Smooth muscle cell (in vitro differentiated cells): ENCODE results near the gene TLL1. TPM values are rescaled to one million over a fixed set of nuclear protein-coding genes. Genes with fewer than 3 reads are reported as not detected.

Experiments used
- DNase-seq: peaks from one replicate; lab custom pipeline; 2025; ENCODE audit not compliant: unreplicated experiment; lab: John Stamatoyannopoulos, UW
- H2AFZ ChIP-seq: fragments of 200-600 bp; sonication (generic); 2 replicates; pipeline ENCODE4 v1.6.0; 2016; ENCODE audit warnings: antibody characterized with exemption, low read depth, mild to moderate bottlenecking
- H3F3A ChIP-seq: fragments of 200-600 bp; sonication (generic); 2 replicates; pipeline ENCODE4 v1.6.0; 2017; ENCODE audit warnings: antibody characterized with exemption, low read depth
- H3K27ac ChIP-seq: fragments of 200-600 bp; sonication (generic); 2 replicates; pipeline ENCODE4 v1.5.1; 2016; ENCODE audit warnings: low read depth, mild to moderate bottlenecking
- H3K27me3 ChIP-seq: fragments of 200-600 bp; sonication (generic); 2 replicates; pipeline ENCODE4 v1.6.1; 2016; ENCODE audit warnings: low read depth, mild to moderate bottlenecking
- H3K36me3 ChIP-seq: fragments of 200-600 bp; sonication (generic); 2 replicates; pipeline ENCODE4 v1.5.1; 2016; ENCODE audit warnings: low read depth
- H3K4me1 ChIP-seq: fragments of 200-600 bp; sonication (generic); 2 replicates; pipeline ENCODE4 v1.5.1; 2016; ENCODE audit warnings: low read depth
- H3K4me2 ChIP-seq: fragments of 200-600 bp; sonication (generic); 2 replicates; pipeline ENCODE4 v1.6.0; 2016; ENCODE audit warnings: mild to moderate bottlenecking
- H3K4me3 ChIP-seq: fragments of 200-600 bp; sonication (generic); 2 replicates; pipeline ENCODE4 v1.5.1; 2016; ENCODE audit warnings: mild to moderate bottlenecking
- H3K79me2 ChIP-seq: fragments of 200-600 bp; sonication (generic); 2 replicates; pipeline ENCODE4 v1.6.0; 2016; ENCODE audit warnings: low read depth, mild to moderate bottlenecking
- H3K9ac ChIP-seq: fragments of 200-600 bp; sonication (generic); 2 replicates; pipeline ENCODE4 v1.6.0; 2016; ENCODE audit warnings: low read depth
- H3K9me3 ChIP-seq: fragments of 200-600 bp; sonication (generic); replicated peaks from 2 replicates; pipeline ENCODE4 v1.5.1; 2016; ENCODE audit warnings: low read depth
- H4K20me1 ChIP-seq: fragments of 200-600 bp; sonication (generic); 2 replicates; pipeline ENCODE4 v1.6.0; 2016; ENCODE audit warnings: low read depth
- WGBS: methylation state at CpG from one replicate; pipeline ENCODE4 v1.1.7; 2016; ENCODE audit warnings: low lambda C conversion rate; 5-methylcytosine and 5-hydroxymethylcytosine counted together
- polyA plus RNA-seq: library from polyadenylated mRNA; unstranded; fragments of >200 nt; fragmentation: Nextera tagmentation; extraction: Ambion mirVana; gene quantifications from 2 replicates; pipeline ENCODE4 v1.2.1, GENCODE V29; 2016
- total RNA-seq: library from RNA; depleted of rRNA; stranded (reverse); fragments of >200 nt; gene quantifications from 2 replicates; pipeline ENCODE4 v1.2.3, GENCODE V29; 2014
- TF ChIP-seq, protein P1 (sequence below): fragments of 200-600 bp; sonication (generic); IDR thresholded peaks from 2 replicates; pipeline ENCODE4 v1.5.1; 2017; ENCODE audit warnings: borderline replicate concordance, mild to moderate bottlenecking, antibody characterized with exemption; ENCODE audit not compliant: insufficient read depth, poor library complexity, severe bottlenecking

The TLL1 gene
- total and polyA plus RNA-seq, 2 experiments from 2014 or later: 0.16 to 13.6 TPM

DNA sequence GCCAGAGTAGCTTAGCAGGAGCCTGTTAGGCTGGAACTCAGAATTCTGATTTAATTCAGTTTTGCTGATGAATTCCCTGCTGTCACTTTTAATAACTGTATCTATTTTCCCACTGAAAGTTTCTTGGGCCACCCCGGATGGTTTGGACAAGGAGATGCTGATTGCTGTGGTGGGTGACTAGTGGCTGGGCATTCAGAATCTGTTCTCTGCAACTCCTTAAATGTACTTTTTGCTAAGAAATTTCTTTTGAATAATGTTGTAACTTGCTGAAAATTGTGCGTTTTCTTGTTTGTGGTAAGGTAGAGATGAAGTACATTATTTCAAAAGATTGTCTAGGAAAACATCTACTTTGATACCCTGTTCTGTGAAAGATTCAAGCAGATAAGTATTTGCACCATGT lies 2.4 kb downstream of the TLL1 start:
- TF ChIP-seq, protein P1, sequence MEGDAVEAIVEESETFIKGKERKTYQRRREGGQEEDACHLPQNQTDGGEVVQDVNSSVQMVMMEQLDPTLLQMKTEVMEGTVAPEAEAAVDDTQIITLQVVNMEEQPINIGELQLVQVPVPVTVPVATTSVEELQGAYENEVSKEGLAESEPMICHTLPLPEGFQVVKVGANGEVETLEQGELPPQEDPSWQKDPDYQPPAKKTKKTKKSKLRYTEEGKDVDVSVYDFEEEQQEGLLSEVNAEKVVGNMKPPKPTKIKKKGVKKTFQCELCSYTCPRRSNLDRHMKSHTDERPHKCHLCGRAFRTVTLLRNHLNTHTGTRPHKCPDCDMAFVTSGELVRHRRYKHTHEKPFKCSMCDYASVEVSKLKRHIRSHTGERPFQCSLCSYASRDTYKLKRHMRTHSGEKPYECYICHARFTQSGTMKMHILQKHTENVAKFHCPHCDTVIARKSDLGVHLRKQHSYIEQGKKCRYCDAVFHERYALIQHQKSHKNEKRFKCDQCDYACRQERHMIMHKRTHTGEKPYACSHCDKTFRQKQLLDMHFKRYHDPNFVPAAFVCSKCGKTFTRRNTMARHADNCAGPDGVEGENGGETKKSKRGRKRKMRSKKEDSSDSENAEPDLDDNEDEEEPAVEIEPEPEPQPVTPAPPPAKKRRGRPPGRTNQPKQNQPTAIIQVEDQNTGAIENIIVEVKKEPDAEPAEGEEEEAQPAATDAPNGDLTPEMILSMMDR: no peak
- Histone ChIP-seq H3K9me3 (no peaks in the 10 kb centered on the region), H3K27ac (no peak overlapping the region), H3K36me3 (no peaks in the 10 kb centered on the region), H3K79me2 (no peaks in the 10 kb centered on the region), H3K9ac (no peak overlapping the region), H3F3A (no peaks in the 10 kb centered on the region), H3K4me2 (peak overlapping the region; percentile 99), H3K4me1 (peaks cover 17% of the 10 kb centered on the region), H4K20me1 (no peaks in the 10 kb centered on the region), H3K4me3 (no peak overlapping the region), H3K27me3 (peaks cover 66% of the 10 kb centered on the region), H2AFZ (no peak overlapping the region)
- WGBS: 87% methylated on average over 2 of the region's 2 CpGs
- no peak for DNase-seq

DNA sequence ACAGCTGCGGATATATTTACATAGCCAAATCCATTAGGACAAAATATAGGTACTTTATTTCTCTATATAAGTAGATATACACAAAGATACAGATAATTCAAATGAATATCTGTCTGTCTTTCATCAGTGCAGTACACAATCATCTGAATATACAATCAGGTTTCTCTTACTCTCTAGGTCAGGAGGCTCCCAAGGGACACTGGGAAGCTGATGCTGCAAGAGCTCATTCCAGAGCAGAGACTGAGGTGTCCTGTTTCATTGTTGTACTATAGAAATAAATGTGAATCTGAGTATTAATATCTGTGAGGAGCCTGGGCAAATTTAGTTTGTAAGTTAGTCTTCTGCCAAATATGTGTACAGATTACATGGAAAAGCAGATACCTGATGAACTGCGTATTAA lies 4.2 kb downstream of the TLL1 start:
- 97% methylated on average over 2 of the region's 2 CpGs for WGBS
- Histone ChIP-seq H3K9me3 (no peaks in the 10 kb centered on the region), H3K36me3 (no peaks in the 10 kb centered on the region), H3K4me3 (no peak overlapping the region), H3F3A (no peaks in the 10 kb centered on the region), H4K20me1 (no peaks in the 10 kb centered on the region), H3K9ac (no peak overlapping the region), H3K4me2 (no peak overlapping the region), H3K27me3 (peaks cover 47% of the 10 kb centered on the region), H3K4me1 (peaks cover 15% of the 10 kb centered on the region), H3K27ac (no peak overlapping the region), H2AFZ (no peak overlapping the region), H3K79me2 (no peaks in the 10 kb centered on the region)
- TF ChIP-seq, protein P1: no peak
- no peak for DNase-seq

DNA sequence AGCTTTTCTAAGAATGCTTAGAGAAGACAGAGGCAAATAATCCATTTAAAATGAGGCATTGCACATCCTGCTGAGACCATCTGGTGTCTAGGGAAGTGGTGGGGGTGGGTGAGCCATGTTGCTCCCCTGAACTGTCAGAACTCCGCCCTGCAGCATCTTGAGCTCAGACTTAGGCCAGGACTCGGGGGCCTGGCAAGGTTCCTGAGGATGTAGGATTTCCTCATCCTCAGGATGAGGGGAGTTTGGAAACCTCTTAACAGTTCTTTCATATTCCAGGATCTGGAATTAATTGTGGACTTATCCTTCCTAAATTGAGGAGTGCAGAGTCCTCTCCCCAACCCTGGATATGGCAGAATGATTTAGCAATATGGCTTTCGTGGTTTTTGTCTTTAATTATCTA lies 6.6 kb downstream of the TLL1 start:
- Histone ChIP-seq H3K4me3 (no peak overlapping the region), H3K27me3 (peaks cover 25% of the 10 kb centered on the region), H3K9me3 (no peaks in the 10 kb centered on the region), H3K27ac (no peak overlapping the region), H3K4me2 (no peak overlapping the region), H2AFZ (no peak overlapping the region), H4K20me1 (no peaks in the 10 kb centered on the region), H3K36me3 (no peaks in the 10 kb centered on the region), H3K9ac (no peak overlapping the region), H3F3A (no peaks in the 10 kb centered on the region), H3K79me2 (no peaks in the 10 kb centered on the region), H3K4me1 (peaks cover under 1% of the 10 kb centered on the region)
- DNase-seq: no peak
- TF ChIP-seq, protein P1: no peak
- WGBS: 92% methylated on average over 3 of the region's 3 CpGs

DNA sequence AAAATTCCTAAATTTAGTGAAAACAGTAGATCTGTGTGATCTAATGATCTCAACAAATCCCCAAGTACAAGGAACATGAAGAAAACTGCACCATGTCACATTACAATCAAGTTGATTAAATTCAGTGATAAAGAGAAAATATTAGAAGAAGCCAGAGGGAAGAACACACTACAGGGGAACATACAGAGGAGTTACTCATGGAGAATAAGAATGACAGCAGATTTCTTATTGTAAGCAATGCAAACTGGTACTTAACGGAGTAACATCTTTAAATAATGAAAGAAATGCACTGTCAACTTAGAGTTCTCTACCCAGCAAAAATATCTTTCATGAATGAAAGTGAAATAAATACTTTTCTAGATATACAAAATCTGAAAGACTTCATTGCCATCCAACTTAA lies 21.1 kb downstream of the TLL1 start:
- WGBS: 96% methylated on average over 1 of the region's 1 CpG
- Histone ChIP-seq H3K9ac (no peak overlapping the region), H3K27me3 (no peaks in the 10 kb centered on the region), H3K79me2 (no peaks in the 10 kb centered on the region), H3F3A (no peaks in the 10 kb centered on the region), H2AFZ (no peak overlapping the region), H4K20me1 (no peaks in the 10 kb centered on the region), H3K27ac (no peak overlapping the region), H3K9me3 (no peaks in the 10 kb centered on the region), H3K4me3 (no peak overlapping the region), H3K36me3 (no peaks in the 10 kb centered on the region), H3K4me2 (no peak overlapping the region), H3K4me1 (no peaks in the 10 kb centered on the region)
- TF ChIP-seq, protein P1: no peak
- no peak for DNase-seq
